ENCODE data around the gene CUX1. TPM values are rescaled to one million over a fixed set of nuclear protein-coding genes. Genes with fewer than 3 reads are reported as not detected.

CUX1 gene
- total and polyA plus RNA-seq, 2 of the 13 experiments (the other 11 are each of a cell fraction or from before 2014, with no cell fraction given): 13.7 to 14.9 TPM

DNA sequence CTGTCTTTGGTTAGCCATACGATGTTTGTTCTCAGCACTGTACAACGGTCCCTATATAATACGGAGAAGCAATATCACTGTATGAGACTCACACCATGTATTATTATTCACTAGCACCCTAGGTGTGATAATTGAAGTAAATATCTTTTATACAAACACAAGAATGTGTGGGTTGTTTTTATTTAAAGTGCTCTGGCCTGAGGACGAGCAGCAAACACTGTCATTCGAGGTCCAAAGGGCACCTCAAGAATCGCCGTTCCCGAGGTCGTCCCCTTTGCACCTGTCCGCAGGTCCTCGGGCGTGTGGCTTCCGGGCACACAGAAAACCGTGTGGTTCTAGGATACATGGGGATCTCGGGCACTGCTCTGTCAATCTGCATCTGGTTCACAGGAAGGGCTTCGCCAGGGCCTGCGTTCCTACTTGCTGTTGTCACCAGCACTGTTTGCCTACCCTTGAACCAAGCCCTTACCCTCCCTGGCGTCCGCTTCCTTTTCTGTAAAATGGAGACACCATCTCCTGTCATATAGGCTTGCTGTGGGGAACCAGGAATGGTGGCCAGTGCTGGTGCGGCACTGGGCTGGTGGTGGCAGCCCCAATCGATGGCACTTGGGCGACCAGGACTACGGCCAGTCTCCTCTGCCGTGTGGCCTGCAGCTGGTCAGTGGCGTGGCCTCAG, 440.8 kb downstream of the CUX1 start (continued):
- TF ChIP-seq, protein P1, sequence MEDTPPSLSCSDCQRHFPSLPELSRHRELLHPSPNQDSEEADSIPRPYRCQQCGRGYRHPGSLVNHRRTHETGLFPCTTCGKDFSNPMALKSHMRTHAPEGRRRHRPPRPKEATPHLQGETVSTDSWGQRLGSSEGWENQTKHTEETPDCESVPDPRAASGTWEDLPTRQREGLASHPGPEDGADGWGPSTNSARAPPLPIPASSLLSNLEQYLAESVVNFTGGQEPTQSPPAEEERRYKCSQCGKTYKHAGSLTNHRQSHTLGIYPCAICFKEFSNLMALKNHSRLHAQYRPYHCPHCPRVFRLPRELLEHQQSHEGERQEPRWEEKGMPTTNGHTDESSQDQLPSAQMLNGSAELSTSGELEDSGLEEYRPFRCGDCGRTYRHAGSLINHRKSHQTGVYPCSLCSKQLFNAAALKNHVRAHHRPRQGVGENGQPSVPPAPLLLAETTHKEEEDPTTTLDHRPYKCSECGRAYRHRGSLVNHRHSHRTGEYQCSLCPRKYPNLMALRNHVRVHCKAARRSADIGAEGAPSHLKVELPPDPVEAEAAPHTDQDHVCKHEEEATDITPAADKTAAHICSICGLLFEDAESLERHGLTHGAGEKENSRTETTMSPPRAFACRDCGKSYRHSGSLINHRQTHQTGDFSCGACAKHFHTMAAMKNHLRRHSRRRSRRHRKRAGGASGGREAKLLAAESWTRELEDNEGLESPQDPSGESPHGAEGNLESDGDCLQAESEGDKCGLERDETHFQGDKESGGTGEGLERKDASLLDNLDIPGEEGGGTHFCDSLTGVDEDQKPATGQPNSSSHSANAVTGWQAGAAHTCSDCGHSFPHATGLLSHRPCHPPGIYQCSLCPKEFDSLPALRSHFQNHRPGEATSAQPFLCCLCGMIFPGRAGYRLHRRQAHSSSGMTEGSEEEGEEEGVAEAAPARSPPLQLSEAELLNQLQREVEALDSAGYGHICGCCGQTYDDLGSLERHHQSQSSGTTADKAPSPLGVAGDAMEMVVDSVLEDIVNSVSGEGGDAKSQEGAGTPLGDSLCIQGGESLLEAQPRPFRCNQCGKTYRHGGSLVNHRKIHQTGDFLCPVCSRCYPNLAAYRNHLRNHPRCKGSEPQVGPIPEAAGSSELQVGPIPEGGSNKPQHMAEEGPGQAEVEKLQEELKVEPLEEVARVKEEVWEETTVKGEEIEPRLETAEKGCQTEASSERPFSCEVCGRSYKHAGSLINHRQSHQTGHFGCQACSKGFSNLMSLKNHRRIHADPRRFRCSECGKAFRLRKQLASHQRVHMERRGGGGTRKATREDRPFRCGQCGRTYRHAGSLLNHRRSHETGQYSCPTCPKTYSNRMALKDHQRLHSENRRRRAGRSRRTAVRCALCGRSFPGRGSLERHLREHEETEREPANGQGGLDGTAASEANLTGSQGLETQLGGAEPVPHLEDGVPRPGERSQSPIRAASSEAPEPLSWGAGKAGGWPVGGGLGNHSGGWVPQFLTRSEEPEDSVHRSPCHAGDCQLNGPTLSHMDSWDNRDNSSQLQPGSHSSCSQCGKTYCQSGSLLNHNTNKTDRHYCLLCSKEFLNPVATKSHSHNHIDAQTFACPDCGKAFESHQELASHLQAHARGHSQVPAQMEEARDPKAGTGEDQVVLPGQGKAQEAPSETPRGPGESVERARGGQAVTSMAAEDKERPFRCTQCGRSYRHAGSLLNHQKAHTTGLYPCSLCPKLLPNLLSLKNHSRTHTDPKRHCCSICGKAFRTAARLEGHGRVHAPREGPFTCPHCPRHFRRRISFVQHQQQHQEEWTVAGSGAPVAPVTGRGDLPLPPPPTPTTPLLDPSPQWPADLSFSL (CRISPR knock-in tag; IDR thresholded peaks at IDR 0.05): no peak
- TF ChIP-seq, protein P2, sequence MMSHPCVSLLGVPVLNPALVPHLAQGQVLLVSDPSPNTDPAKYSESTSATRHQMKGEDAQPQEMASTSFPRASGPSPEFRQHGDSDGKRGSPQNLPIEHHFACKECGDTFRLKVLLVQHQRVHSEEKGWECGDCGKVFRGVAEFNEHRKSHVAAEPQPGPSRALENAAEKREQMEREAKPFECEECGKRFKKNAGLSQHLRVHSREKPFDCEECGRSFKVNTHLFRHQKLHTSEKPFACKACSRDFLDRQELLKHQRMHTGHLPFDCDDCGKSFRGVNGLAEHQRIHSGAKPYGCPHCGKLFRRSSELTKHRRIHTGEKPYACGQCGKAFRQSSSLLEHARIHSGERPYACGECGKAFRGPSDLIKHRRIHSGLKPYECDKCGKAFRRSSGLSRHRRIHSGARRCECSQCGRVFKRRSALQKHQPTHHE (CRISPR knock-in tag; IDR thresholded peaks at IDR 0.05; ENCODE audit: borderline replicate concordance): no peak
- peak; percentile 55; the same call in 1 of the 2 replicates for TF ChIP-seq ZNF777 (CRISPR knock-in tag; IDR thresholded peaks at IDR 0.05)
- TF ChIP-seq ZC3H13 (CRISPR knock-in tag; IDR thresholded peaks at IDR 0.05): peak; percentile 71; the same call in 1 of the 2 replicates
- 0 out of 2 replicates have a peak, but pooled peaks have one; percentile 67 for TF ChIP-seq ZNF557 (CRISPR knock-in tag; IDR thresholded peaks at IDR 0.05)
- TF ChIP-seq MIXL1 (CRISPR knock-in tag; IDR thresholded peaks at IDR 0.05): peak; percentile 91
- peak; percentile 96 for TF ChIP-seq ZNF331 (CRISPR knock-in tag; IDR thresholded peaks at IDR 0.05)
- TF ChIP-seq, protein P3, sequence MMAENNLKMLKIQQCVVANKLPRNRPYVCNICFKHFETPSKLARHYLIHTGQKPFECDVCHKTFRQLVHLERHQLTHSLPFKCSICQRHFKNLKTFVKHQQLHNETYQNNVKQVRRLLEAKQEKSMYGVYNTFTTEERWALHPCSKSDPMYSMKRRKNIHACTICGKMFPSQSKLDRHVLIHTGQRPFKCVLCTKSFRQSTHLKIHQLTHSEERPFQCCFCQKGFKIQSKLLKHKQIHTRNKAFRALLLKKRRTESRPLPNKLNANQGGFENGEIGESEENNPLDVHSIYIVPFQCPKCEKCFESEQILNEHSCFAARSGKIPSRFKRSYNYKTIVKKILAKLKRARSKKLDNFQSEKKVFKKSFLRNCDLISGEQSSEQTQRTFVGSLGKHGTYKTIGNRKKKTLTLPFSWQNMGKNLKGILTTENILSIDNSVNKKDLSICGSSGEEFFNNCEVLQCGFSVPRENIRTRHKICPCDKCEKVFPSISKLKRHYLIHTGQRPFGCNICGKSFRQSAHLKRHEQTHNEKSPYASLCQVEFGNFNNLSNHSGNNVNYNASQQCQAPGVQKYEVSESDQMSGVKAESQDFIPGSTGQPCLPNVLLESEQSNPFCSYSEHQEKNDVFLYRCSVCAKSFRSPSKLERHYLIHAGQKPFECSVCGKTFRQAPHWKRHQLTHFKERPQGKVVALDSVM (CRISPR knock-in tag; IDR thresholded peaks at IDR 0.05): no peak
- no peak; the same call in 1 of the 2 replicates for TF ChIP-seq TBP (CRISPR knock-in tag; IDR thresholded peaks at IDR 0.05)
- no peak for TF ChIP-seq ZNF136 (CRISPR knock-in tag; IDR thresholded peaks at IDR 0.05; ENCODE audit: low read depth)
- TF ChIP-seq, protein P4, sequence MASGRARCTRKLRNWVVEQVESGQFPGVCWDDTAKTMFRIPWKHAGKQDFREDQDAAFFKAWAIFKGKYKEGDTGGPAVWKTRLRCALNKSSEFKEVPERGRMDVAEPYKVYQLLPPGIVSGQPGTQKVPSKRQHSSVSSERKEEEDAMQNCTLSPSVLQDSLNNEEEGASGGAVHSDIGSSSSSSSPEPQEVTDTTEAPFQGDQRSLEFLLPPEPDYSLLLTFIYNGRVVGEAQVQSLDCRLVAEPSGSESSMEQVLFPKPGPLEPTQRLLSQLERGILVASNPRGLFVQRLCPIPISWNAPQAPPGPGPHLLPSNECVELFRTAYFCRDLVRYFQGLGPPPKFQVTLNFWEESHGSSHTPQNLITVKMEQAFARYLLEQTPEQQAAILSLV (CRISPR knock-in tag; IDR thresholded peaks at IDR 0.05; ENCODE audit: borderline replicate concordance): peak; percentile 76; the same call in 1 of the 2 replicates
- peak; percentile 81 for TF ChIP-seq PPARG (CRISPR knock-in tag; conservative IDR thresholded peaks at IDR 0.05)
- TF ChIP-seq ZNF746 (CRISPR knock-in tag; IDR thresholded peaks at IDR 0.05): no peak
- TF ChIP-seq ZNF577 (CRISPR knock-in tag; IDR thresholded peaks at IDR 0.05; ENCODE audit: borderline replicate concordance, low read depth): no peak
- TF ChIP-seq JDP2 (CRISPR knock-in tag; IDR thresholded peaks at IDR 0.05; ENCODE audit: borderline replicate concordance): no peak
- TF ChIP-seq, protein P5, sequence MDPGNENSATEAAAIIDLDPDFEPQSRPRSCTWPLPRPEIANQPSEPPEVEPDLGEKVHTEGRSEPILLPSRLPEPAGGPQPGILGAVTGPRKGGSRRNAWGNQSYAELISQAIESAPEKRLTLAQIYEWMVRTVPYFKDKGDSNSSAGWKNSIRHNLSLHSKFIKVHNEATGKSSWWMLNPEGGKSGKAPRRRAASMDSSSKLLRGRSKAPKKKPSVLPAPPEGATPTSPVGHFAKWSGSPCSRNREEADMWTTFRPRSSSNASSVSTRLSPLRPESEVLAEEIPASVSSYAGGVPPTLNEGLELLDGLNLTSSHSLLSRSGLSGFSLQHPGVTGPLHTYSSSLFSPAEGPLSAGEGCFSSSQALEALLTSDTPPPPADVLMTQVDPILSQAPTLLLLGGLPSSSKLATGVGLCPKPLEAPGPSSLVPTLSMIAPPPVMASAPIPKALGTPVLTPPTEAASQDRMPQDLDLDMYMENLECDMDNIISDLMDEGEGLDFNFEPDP (CRISPR knock-in tag; conservative IDR thresholded peaks at IDR 0.05): 0 out of 2 replicates have a peak, but pooled peaks have one; percentile 24
- no peak for TF ChIP-seq NKX3-1 (CRISPR knock-in tag; IDR thresholded peaks at IDR 0.05)
